PC-9 (cell line): ENCODE data around the gene ANO2.

Experiments used
- EZH2 ChIP-seq: fragments of 200-600 bp; sonication (generic); IDR thresholded peaks from 2 replicates; pipeline ENCODE4 v1.8.0; 2017; ENCODE audit warnings: antibody characterized with exemption, low read depth
- TF ChIP-seq, protein P1 (sequence below): fragments of 200-600 bp; sonication (generic); conservative IDR thresholded peaks from 2 replicates; pipeline ENCODE4 v1.6.1; 2017; ENCODE audit warnings: mixed run types, antibody characterized with exemption, mild to moderate bottlenecking, moderate library complexity

DNA sequence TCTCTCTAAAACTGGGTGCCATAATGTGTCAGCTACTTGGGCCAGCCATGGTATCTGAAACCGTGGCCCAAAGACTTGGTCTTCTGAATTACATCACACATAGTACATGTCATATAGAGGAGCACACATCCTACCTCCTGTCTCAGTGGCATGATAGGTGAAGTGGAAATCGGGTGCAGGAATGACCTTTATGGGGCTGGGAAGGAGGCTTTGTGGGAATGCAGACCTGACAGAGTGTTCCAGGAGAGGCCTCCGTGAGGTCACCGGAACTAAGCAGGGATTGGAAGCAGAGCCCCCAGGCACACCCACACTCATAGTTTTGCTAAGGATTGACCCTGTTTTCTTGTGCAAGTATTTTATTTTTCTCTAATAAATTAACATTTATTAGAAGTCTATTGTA lies 430.5 kb downstream of the ANO2 start:
- TF ChIP-seq, protein P1, sequence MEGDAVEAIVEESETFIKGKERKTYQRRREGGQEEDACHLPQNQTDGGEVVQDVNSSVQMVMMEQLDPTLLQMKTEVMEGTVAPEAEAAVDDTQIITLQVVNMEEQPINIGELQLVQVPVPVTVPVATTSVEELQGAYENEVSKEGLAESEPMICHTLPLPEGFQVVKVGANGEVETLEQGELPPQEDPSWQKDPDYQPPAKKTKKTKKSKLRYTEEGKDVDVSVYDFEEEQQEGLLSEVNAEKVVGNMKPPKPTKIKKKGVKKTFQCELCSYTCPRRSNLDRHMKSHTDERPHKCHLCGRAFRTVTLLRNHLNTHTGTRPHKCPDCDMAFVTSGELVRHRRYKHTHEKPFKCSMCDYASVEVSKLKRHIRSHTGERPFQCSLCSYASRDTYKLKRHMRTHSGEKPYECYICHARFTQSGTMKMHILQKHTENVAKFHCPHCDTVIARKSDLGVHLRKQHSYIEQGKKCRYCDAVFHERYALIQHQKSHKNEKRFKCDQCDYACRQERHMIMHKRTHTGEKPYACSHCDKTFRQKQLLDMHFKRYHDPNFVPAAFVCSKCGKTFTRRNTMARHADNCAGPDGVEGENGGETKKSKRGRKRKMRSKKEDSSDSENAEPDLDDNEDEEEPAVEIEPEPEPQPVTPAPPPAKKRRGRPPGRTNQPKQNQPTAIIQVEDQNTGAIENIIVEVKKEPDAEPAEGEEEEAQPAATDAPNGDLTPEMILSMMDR = no peak
- TF ChIP-seq EZH2 = no peak
